SU-DHL-6 (cell line): ENCODE measurements around the gene CWC27.

Source experiments
- H2AFZ ChIP-seq: fragments of 200-600 bp; sonication (generic); 2 replicates; pipeline ENCODE4 v1.6.1; 2014; ENCODE audit warnings: low read depth, mild to moderate bottlenecking, moderate library complexity, mixed read lengths, antibody characterized with exemption, low read length; ENCODE audit not compliant: severe bottlenecking
- H3F3A ChIP-seq: fragments of 200-600 bp; shearing (Covaris generic); 2 replicates; pipeline ENCODE4 v1.6.0; 2016; ENCODE audit warnings: antibody characterized with exemption, mild to moderate bottlenecking; ENCODE audit not compliant: insufficient read depth
- H3K27ac ChIP-seq: fragments of 200-600 bp; sonication (generic); 2 replicates; pipeline ENCODE4 v1.5.1; 2016; ENCODE audit warnings: low read depth, mild to moderate bottlenecking, low read length, moderate library complexity, mixed read lengths
- H3K27me3 ChIP-seq: fragments of 200-600 bp; sonication (generic), shearing (Covaris generic); 2 replicates; pipeline ENCODE4 v1.6.0; 2014; ENCODE audit warnings: mild to moderate bottlenecking, low read length
- H3K36me3 ChIP-seq: fragments of 200-600 bp; sonication (generic); 2 replicates; pipeline ENCODE4 v1.6.1; 2014; ENCODE audit warnings: mild to moderate bottlenecking, low read length, mixed read lengths
- H3K4me2 ChIP-seq: fragments of 300-600, 200-600 bp; shearing (Covaris generic), sonication (generic); 2 replicates; pipeline ENCODE4 v1.6.0; 2014; ENCODE audit warnings: low read length, low read depth, mild to moderate bottlenecking; ENCODE audit not compliant: poor library complexity, severe bottlenecking
- H3K4me3 ChIP-seq: fragments of 200-600 bp; sonication (generic); 2 replicates; pipeline ENCODE4 v1.5.1; 2014; ENCODE audit warnings: antibody characterized with exemption, low read length, mild to moderate bottlenecking, mixed read lengths; ENCODE audit not compliant: insufficient read depth, poor library complexity, severe bottlenecking
- H3K79me2 ChIP-seq: fragments of 200-600 bp; sonication (generic); 2 replicates; pipeline ENCODE4 v1.6.1; 2014; ENCODE audit warnings: mild to moderate bottlenecking, low read length, moderate library complexity; ENCODE audit not compliant: insufficient read depth
- H3K9ac ChIP-seq: fragments of 200-600 bp; sonication (generic); 2 replicates; pipeline ENCODE4 v1.7.0; 2014; ENCODE audit warnings: mild to moderate bottlenecking, low read length
- H3K9me2 ChIP-seq: fragments of 200-600 bp; sonication (generic); replicated peaks from 2 replicates; pipeline ENCODE4 v1.6.1; 2014; ENCODE audit warnings: low read length; ENCODE audit not compliant: insufficient read depth
- H3K9me3 ChIP-seq: fragments of 200-600 bp; sonication (generic); 2 replicates; pipeline ENCODE4 v1.6.1; 2014; ENCODE audit warnings: low read length, mixed read lengths; ENCODE audit not compliant: insufficient read depth
- H4K20me1 ChIP-seq: fragments of 200-600 bp; sonication (generic); 2 replicates; pipeline ENCODE4 v1.6.1; 2014; ENCODE audit warnings: low read depth, mild to moderate bottlenecking, antibody characterized with exemption, low read length, moderate library complexity, mixed read lengths
- EZH2phosphoT487 ChIP-seq: fragments of 200-600 bp; sonication (generic), shearing (Covaris generic); conservative IDR thresholded peaks from 2 replicates; pipeline ENCODE4 v1.6.1; 2018; ENCODE audit warnings: mild to moderate bottlenecking, antibody characterized with exemption, low read length, moderate library complexity, mixed read lengths
- TF ChIP-seq, protein P1 (sequence below): fragments of 200-600 bp; sonication (generic); IDR thresholded peaks from one replicate; pipeline ENCODE4 v1.5.1; 2017; ENCODE audit warnings: antibody characterized with exemption, mild to moderate bottlenecking, low read length, moderate library complexity; ENCODE audit not compliant: insufficient read depth, poor library complexity, severe bottlenecking

CWC27 gene

GRCh38 chr5:64963278-64963677 is 194.5 kb downstream of the CWC27 start:
- Histone ChIP-seq H3K9me3 (peaks cover 4% of the 10 kb centered on the region; the same call in 1 of the 2 replicates), H3K36me3 (no peaks in the 10 kb centered on the region), H4K20me1 (peaks cover 5% of the 10 kb centered on the region; the same call in 1 of the 2 replicates), H3K9ac (no peak overlapping the region), H3K27ac (no peak overlapping the region), H3K79me2 (no peaks in the 10 kb centered on the region), H3K9me2 (no peaks in the 10 kb centered on the region), H3K4me3 (no peak overlapping the region), H3K27me3 (no peaks in the 10 kb centered on the region), H2AFZ (no peak overlapping the region), H3K4me2 (no peak overlapping the region), H3F3A (no peaks in the 10 kb centered on the region)
- no peak for TF ChIP-seq EZH2phosphoT487
- TF ChIP-seq, protein P1, sequence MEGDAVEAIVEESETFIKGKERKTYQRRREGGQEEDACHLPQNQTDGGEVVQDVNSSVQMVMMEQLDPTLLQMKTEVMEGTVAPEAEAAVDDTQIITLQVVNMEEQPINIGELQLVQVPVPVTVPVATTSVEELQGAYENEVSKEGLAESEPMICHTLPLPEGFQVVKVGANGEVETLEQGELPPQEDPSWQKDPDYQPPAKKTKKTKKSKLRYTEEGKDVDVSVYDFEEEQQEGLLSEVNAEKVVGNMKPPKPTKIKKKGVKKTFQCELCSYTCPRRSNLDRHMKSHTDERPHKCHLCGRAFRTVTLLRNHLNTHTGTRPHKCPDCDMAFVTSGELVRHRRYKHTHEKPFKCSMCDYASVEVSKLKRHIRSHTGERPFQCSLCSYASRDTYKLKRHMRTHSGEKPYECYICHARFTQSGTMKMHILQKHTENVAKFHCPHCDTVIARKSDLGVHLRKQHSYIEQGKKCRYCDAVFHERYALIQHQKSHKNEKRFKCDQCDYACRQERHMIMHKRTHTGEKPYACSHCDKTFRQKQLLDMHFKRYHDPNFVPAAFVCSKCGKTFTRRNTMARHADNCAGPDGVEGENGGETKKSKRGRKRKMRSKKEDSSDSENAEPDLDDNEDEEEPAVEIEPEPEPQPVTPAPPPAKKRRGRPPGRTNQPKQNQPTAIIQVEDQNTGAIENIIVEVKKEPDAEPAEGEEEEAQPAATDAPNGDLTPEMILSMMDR: no peak

- no peak overlapping the region for H3K27ac ChIP-seq
- no peaks in the 10 kb centered on the region for H3K9me3 ChIP-seq
- H3F3A ChIP-seq: no peaks in the 10 kb centered on the region
- H3K4me3 ChIP-seq: no peak overlapping the region
- H2AFZ ChIP-seq: no peak overlapping the region
- no peak overlapping the region for H3K4me2 ChIP-seq
- TF ChIP-seq, protein P1: no peak
- no peak for TF ChIP-seq EZH2phosphoT487
- H3K27me3 ChIP-seq: no peaks in the 10 kb centered on the region
- no peaks in the 10 kb centered on the region for H4K20me1 ChIP-seq
- H3K9ac ChIP-seq: no peak overlapping the region
- no peaks in the 10 kb centered on the region for H3K79me2 ChIP-seq
- H3K9me2 ChIP-seq: no peaks in the 10 kb centered on the region
- H3K36me3 ChIP-seq: no peaks in the 10 kb centered on the region; the same call in 1 of the 2 replicates
These were observed 199.9 kb downstream of the CWC27 start for GRCh38 chr5:64968591-64969110.

- no peaks in the 10 kb centered on the region for H3K9me3 ChIP-seq
These were observed 200.8 kb downstream of the CWC27 start for GRCh38 chr5:64969578-64969977.

More at GRCh38 chr5:64969578-64969977, 200.8 kb downstream of the CWC27 start:
- no peak overlapping the region for H2AFZ ChIP-seq
- TF ChIP-seq EZH2phosphoT487: no peak
- TF ChIP-seq, protein P1: no peak
- no peaks in the 10 kb centered on the region for H3K27me3 ChIP-seq
- no peaks in the 10 kb centered on the region for H4K20me1 ChIP-seq
- H3K79me2 ChIP-seq: no peaks in the 10 kb centered on the region
- H3F3A ChIP-seq: no peaks in the 10 kb centered on the region
- H3K27ac ChIP-seq: no peak overlapping the region
- no peak overlapping the region for H3K4me2 ChIP-seq
- no peaks in the 10 kb centered on the region; the same call in 1 of the 2 replicates for H3K36me3 ChIP-seq
- no peak overlapping the region for H3K4me3 ChIP-seq
- H3K9me2 ChIP-seq: no peaks in the 10 kb centered on the region
- H3K9ac ChIP-seq: no peak overlapping the region
